ENCODE results near the gene STAG3.

DNA sequence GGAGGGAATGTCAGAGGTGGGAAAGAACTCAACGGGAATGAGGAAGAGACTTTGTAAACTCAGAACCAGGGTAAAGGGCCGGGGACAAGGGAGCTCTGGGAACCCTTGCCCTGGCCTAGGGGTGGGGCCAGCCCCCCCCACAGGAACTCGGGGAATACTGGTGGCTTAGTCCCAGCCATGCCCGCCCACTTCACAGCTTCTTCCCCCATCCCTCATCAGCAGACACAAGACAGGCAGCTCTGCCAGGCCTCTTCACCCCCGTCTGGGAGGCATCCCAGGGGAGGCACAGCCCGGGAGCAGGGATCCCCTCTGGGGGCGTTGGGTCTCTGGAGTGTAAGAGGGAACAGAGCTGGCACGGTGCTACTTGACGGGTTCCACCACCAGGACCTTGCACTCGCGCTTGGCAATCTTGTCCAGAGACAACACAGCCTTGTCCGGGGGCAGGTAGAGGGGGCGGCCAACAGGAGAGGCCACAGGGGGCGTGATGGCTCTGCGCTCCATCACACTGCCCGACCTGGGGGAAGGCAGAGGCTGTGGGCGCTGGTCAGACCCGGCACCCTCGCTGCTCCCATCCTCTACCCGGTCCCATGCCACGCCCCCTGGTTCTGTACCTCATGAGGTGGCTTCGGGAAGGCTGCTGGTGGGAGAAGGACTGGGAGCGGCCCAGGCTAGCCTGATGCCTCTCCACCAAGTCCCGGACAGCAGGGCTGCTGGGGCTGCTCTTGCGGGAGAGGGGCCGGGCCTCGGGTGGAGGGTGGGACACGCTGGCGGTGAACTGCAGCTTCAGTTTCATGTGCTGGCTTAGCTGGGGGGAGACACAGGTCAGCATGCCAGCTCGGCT is 22.8 kb upstream of the STAG3 start:
- TF ChIP-seq CTCF (IDR thresholded peaks at IDR 0.05; ENCODE audit: low read depth, low read length, poor library complexity, severe bottlenecking) (no peak), EZH2phosphoT487 (IDR thresholded peaks at IDR 0.05; ENCODE audit: borderline replicate concordance, low read length) (no peak)

Measured in DOHH2 (cell line).